ENCODE results near the gene ADPRM.

DNA sequence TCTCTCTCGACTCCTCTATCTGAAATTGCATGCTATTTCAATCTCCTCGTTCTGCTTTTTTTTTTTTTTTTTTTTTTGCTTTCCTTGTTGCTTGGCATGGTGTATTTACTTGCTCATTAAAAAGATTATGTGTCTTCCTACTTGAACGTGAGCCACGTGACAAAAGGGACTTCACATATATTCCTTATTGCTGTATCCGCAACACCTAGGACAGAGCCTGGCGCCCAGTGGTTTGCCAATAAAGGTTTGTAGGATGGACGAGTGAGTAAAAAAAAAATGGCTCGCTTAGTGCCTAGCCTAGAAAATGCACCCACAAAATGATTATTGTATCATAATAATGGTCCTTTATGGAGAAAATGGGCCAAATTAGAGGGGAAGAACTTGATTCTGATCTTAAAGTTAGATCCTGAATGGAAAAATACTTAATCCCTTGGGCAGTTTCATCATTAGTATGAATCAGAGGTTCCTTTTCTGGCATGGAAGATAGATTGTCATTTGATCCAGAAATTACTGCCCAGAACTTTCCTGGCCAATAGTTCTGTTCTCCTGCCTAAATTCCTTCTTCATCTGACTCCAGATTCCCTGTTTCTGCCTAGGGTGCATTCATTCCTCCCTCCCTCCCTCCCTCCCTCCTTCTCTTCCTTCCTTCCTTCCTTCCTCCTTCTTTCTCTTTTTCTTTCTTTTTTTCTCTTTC, 46.1 kb downstream of the ADPRM start:
- TF ChIP-seq, protein P1, sequence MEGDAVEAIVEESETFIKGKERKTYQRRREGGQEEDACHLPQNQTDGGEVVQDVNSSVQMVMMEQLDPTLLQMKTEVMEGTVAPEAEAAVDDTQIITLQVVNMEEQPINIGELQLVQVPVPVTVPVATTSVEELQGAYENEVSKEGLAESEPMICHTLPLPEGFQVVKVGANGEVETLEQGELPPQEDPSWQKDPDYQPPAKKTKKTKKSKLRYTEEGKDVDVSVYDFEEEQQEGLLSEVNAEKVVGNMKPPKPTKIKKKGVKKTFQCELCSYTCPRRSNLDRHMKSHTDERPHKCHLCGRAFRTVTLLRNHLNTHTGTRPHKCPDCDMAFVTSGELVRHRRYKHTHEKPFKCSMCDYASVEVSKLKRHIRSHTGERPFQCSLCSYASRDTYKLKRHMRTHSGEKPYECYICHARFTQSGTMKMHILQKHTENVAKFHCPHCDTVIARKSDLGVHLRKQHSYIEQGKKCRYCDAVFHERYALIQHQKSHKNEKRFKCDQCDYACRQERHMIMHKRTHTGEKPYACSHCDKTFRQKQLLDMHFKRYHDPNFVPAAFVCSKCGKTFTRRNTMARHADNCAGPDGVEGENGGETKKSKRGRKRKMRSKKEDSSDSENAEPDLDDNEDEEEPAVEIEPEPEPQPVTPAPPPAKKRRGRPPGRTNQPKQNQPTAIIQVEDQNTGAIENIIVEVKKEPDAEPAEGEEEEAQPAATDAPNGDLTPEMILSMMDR (IDR thresholded peaks at IDR 0.05), result no peak
- TF ChIP-seq TCF7L2 (IDR thresholded peaks at IDR 0.05; ENCODE audit: low read depth, low read length) (no peak), POLR2AphosphoS5 (IDR thresholded peaks at IDR 0.05; ENCODE audit: low read depth, low read length) (no peak)
- TF ChIP-seq, protein P2, sequence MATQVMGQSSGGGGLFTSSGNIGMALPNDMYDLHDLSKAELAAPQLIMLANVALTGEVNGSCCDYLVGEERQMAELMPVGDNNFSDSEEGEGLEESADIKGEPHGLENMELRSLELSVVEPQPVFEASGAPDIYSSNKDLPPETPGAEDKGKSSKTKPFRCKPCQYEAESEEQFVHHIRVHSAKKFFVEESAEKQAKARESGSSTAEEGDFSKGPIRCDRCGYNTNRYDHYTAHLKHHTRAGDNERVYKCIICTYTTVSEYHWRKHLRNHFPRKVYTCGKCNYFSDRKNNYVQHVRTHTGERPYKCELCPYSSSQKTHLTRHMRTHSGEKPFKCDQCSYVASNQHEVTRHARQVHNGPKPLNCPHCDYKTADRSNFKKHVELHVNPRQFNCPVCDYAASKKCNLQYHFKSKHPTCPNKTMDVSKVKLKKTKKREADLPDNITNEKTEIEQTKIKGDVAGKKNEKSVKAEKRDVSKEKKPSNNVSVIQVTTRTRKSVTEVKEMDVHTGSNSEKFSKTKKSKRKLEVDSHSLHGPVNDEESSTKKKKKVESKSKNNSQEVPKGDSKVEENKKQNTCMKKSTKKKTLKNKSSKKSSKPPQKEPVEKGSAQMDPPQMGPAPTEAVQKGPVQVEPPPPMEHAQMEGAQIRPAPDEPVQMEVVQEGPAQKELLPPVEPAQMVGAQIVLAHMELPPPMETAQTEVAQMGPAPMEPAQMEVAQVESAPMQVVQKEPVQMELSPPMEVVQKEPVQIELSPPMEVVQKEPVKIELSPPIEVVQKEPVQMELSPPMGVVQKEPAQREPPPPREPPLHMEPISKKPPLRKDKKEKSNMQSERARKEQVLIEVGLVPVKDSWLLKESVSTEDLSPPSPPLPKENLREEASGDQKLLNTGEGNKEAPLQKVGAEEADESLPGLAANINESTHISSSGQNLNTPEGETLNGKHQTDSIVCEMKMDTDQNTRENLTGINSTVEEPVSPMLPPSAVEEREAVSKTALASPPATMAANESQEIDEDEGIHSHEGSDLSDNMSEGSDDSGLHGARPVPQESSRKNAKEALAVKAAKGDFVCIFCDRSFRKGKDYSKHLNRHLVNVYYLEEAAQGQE (IDR thresholded peaks at IDR 0.05; ENCODE audit: insufficient read depth in 1 of 2, low read depth in 2 of 2, low read length in 1 of 2), result no peak

Data from Panc1 (cell line).